Myocyte (in vitro differentiated cells): Measurements from ENCODE around the gene ELK3. TPM values are rescaled to one million over a fixed set of nuclear protein-coding genes. Genes with fewer than 3 reads are reported as not detected.

Source experiments
- DNase-seq: peaks from one replicate; pipeline ENCODE4 v3.0.0-alpha.2; 2012; ENCODE audit warnings: low read depth
- total RNA-seq: library from RNA; depleted of rRNA; stranded (reverse); fragments of >200 nt; gene quantifications from 2 replicates; pipeline ENCODE4 v1.2.3, GENCODE V29; 2014

ELK3 gene
- total RNA-seq, 1 donor from 2014 or later: 22.5 TPM

GRCh38 chr12:96234591-96235483 is 40.7 kb downstream of the ELK3 start:
- no peak for DNase-seq

- peak; percentile 63 for DNase-seq
Measured at GRCh38 chr12:96235484-96235826, 41.3 kb downstream of the ELK3 start.

- DNase-seq: peak; percentile 66
Measured at GRCh38 chr12:96236221-96236822, 42.1 kb downstream of the ELK3 start.

GRCh38 chr12:96237035-96237434 is 42.9 kb downstream of the ELK3 start:
- DNase-seq: no peak

- DNase-seq: peak; percentile 95
Measured at GRCh38 chr12:96237465-96238077, 43.4 kb downstream of the ELK3 start.

- DNase-seq: no peak
Measured at GRCh38 chr12:96238336-96239047, 44.3 kb downstream of the ELK3 start.

GRCh38 chr12:96239711-96240635 is 45.8 kb downstream of the ELK3 start:
- no peak for DNase-seq

- no peak for DNase-seq
Measured at GRCh38 chr12:96240656-96241055, 46.5 kb downstream of the ELK3 start.

- DNase-seq: no peak
Measured at GRCh38 chr12:96241431-96241830, 47.3 kb downstream of the ELK3 start.

GRCh38 chr12:96241846-96242256 is 47.7 kb downstream of the ELK3 start:
- no peak for DNase-seq

- DNase-seq: no peak
Measured at GRCh38 chr12:96242597-96242996, 48.4 kb downstream of the ELK3 start.

GRCh38 chr12:96244826-96245225 is 50.7 kb downstream of the ELK3 start:
- DNase-seq: no peak

GRCh38 chr12:96246926-96247505 is 52.8 kb downstream of the ELK3 start:
- DNase-seq: no peak

- no peak for DNase-seq
Measured at GRCh38 chr12:96247563-96247962, 53.4 kb downstream of the ELK3 start.

- DNase-seq: no peak
Measured at GRCh38 chr12:96248136-96248931, 54.2 kb downstream of the ELK3 start.

GRCh38 chr12:96249196-96250118 is 55.3 kb downstream of the ELK3 start:
- DNase-seq: no peak

GRCh38 chr12:96250119-96250685 is 56.0 kb downstream of the ELK3 start:
- no peak for DNase-seq

- peak; percentile 77 for DNase-seq
Measured at GRCh38 chr12:96255077-96255476, 60.9 kb downstream of the ELK3 start.
